Measurements from ENCODE around the gene STAB1.

Gene STAB1

DNA sequence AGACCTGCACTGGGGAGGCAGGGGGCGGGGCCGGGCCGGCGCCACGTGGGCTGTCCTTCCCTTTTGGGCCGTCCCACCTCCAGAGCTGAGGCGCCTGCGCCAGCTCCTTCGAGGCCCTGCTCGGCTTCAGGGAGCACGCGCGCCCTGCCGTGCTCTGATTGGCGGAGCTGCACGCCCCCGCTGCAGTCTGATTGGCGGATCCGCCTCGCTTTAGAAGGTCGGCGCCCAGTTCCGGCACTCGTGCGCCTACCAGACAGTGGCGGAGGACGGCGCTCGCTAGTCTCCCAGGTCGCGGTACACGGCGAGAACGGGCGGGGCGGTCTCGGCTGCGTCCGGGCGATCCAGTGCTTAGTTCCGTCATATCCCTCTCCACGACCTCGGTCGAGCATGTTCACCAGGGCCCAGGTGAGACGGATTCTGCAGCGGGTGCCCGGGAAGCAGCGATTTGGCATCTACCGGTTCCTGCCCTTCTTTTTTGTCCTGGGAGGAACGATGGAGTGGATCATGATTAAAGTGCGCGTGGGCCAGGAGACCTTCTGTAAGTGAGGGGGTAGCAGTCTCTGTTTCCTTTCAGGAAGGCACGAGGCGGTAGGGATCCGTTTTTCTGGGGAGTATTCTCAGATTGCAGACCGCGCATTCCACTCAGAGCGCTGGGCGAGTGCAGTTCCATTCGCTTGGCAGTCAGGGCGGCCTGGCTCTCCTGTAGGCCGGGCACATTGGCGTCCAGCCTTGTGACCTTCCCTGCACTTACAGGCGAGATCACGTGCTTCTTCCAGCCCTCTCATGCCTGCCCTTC is 41.4 kb downstream of the STAB1 start, which contains the start of gene UQCC5:
UQCC5 (plus strand) TSS at position 237 of the 796 bp plus-strand sequence; CDS start at position 388, 151 bp downstream.
- DNase-seq, result peak; percentile 76

DNA sequence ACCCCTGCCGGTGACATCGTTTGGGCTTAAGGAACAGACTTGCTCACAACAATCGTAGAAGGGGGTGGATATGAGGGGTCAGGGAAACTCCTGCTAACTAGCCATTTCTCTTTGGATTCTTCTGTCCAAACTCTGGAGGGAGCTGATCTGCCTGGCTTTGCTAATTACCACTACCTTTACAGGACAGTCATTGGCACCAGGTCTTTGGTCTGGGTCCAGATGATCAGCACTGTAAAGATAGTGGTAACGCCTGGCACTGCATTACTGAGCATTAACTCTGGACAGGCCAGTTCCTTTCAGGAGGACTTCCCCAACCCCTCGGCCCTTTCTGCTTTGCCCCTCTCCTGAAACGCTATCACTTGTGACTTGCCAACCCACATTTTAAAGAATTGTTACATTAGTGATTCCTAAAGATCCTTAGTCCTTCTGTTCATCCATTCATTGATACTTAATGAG is 42.1 kb downstream of the STAB1 start:
- no peak for DNase-seq

DNA sequence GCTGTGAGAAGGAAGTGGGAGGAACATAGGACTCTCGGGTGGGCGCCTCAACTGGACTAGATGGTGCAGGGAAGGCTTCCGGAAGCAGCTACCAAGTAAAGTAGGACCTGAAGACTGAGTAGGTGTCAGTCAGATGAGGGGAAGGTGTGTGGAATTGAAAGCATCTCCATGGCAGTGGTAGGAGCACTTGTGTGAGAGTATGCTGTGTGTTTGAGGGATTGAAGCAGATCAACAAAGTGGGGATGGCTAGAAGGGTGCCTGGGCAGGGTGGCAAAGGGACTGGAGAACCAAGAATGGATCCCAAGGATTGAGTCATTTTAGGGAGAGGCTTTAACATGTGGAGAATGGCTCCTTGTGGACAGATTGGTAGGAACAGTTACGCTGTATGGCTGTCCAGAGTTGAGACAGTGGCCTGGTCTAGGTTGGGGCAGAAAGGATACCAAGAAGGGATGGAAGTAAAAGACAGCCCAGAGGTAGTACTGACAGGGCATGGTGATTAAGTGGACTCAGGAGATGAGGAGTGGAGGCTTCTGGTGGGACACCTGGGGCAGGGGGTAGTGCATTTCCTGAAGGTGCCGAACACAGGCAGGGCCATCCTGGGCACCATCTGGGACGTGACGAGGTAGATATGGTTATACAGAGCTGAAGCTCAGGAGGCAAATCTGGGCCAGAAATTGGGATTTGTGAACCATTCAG is 42.7 kb downstream of the STAB1 start:
- no peak for DNase-seq

DNA sequence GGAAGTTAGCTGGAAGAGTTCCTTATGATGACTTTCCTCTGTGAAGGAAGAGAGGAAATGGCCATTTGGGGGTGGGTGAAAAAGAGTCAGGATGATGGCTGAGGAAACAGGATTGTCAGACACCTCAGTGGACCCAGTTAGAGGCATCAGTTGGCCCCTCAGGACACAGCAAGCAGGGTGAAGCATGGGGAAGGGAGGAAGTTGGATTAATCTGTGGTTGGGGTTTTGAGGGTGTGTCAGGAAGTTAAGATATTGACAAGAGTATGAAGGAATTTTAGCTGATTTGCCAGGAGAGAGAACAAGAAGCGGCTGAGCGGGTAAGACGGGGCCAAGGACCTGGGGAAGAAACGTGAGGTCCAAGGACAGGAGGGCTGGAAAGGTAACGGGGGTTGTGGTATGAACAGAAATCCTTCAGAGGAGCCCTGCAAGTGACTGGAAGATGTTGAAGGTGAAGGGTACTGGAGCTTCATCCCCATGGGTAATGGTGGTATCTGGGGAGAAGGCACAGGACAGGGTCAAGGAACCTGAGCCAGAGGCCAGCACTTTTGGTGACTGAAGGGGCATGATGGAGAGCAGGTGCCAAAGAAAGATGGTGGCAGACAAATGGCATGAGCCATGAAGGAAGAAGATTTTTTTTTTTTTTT is 44.0 kb downstream of the STAB1 start:
- no peak for DNase-seq

DNA sequence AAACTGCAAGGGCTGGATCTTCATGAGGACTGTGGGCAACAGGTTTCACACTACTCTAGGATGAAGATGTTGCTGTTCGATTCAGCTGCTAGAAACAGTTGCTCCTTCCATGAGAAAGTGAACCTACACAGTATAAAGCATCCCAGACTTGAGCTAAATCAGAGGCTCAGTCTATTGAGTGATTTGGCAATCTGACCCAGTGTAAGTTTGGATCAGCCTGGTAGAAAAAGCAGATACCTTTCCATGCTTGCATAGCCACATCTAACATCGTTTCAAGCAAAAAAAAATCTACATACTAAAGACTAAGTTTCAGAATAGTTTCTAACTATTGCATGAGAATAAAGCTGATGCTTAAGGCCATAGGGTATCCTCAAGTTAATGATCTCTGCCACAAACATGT is 45.9 kb downstream of the STAB1 start:
- no peak for DNase-seq

DNA sequence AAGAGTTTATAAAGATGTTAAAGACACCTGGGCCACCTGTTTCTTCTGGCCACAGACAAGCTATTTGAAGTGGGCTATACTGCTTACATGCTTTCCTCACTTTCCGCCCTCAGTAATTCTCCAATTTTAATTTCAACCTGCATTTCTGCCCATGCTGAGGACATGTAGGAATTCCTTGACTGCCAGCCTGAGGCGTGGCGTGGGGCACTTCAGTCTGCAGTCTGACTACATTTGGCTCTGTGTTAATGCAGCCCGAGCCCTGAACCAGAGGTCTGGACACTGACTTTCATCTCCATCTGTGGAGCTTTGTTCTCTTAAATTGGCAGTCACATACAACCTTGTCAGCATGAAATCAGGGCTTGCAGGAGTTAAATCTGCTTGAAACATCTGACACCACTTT is 49.8 kb downstream of the STAB1 start:
- DNase-seq, result no peak

DNA sequence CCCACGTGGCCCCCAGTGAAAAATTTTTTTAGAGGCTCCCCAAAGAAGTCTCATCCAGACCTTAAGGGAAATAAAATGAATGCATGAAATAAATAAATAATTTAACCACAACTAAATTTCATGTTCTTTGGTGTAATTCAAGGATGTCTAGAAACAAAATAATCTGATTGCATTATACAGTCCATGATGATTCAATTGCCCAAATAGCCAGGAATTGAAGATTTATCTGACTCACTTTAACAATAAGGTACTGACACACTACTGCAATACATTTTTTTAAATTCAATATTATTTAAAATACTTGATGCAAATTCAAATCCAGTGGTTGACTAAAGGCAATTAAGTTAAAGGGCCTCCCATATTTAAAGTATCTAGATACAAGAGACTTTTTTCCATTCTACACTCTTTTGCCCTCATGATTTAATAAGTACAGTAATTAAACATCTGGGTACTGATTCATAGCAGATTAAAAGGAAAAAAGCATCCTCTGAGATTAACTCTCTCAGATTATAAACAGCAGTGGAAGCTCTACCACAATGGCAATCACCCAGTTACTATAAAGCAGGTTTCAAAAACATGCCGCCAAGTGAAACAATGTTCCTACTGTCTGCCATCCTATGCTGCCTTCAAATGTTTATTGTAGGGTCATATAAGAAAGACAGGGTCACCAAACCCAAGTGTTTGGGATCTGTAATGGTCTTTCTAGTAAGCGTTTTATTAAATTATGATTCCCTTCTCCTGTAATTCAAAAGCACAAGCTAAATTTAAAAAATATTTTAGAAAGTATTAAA is 51.2 kb downstream of the STAB1 start:
- DNase-seq, result no peak

DNA sequence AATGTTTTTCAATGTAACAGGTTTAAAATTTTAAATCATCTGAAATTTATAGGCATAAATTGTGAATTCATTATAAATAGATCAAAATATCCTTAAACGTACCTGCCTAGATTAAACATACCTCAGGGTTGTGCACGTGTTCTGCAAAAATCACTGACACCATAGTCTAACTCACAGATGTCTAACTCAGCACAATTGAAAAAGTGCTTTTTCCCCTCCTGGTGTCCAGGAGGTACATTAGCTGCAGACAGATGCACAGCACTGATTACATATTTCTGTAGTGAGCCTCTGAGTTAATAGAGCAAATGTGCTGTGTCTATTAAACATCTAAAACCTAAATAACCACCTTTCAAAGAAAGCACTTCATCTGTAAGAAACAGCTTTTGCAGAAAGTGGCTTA is 52.0 kb downstream of the STAB1 start:
- DNase-seq, result no peak

DNA sequence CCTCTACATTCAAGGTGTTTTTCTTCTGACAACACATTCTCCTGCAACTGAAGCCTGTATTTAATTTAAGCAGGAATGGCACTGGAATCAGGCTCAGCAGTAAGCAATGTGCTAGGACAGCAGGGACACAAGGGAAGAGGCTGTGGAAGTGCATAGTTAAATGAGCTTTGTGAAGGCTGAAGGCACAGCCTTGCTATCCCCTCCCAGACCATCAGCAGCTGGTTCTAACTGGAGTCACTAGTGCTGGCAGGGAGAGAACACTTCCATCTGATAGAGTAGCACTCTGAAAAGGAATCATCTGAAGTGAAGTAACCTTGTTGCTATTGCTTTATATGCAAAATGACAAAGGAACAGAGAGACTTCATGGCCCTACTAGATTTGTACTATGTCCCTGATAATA is 56.0 kb downstream of the STAB1 start:
- DNase-seq, result no peak

DNA sequence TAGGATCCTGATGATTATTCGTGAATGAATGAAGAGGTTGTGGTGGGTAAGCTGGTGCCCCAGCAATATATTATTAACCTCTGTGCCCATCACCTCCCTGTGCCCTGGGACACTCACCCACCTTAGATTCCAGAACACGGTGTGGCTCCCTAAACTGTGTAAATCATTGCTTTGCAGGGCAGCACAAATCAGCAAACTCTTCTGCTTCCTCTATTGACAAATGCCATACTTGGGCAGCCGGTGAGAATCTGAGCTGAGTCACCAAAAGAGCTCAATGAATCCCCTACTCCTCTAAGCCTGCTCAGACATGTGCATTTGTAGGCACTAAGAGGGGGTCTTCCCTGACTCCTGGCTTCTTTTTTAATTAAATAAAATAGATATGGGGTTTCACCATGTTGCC is 57.0 kb downstream of the STAB1 start:
- DNase-seq, result no peak

DNA sequence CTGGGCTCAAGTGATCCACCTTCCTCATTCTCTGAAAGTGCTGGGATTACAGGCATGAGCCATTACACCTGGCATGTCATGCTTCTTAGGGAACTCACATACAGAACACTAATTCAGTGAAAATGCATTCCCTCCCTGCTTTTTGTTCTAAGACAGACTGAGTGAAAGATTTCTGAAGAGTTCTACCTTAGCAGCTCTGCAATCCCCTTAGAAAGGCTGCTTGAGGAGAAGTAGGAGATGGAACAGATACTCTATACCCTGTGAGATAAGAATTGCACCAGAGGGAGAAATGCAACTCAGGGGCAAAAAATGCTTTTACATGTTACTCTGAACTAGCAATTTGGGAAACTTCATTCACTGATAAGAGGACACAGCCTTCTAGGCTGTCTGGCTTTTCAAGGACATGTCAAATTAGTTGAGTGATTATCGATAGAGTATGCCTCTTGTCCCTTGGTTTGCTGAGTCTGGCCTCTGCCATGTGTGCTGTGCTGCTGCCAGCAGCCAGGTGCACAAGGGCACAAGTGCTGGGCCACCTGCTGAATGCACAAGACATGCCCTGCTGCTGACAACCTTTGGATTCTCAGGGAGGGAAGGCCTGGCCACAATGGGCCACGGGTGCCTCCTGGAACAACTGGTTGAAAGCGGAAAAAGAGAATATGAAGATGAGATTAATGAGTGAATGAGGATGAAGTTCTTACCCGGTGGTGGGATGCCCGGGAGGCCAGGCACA is 59.1 kb downstream of the STAB1 start:
- DNase-seq, result no peak

DNA sequence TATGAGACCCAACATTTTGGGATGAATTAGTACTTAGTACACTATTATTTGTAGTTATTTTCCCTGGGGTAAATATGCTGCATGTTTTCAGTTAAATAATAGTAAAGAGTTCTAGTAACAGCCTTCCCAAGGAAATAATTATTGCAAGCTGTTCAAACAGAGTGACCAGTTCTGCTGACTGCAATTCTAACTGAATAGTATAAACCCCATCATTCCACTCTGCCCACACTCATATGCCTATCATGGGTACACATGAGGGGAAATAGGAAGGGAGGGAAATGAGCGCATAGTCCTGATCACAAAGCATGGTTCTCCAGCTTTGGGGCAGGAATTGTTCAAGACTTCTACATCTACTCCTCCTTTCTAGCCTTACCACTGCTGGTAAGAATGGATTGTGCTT is 59.9 kb downstream of the STAB1 start:
- DNase-seq, result no peak

DNA sequence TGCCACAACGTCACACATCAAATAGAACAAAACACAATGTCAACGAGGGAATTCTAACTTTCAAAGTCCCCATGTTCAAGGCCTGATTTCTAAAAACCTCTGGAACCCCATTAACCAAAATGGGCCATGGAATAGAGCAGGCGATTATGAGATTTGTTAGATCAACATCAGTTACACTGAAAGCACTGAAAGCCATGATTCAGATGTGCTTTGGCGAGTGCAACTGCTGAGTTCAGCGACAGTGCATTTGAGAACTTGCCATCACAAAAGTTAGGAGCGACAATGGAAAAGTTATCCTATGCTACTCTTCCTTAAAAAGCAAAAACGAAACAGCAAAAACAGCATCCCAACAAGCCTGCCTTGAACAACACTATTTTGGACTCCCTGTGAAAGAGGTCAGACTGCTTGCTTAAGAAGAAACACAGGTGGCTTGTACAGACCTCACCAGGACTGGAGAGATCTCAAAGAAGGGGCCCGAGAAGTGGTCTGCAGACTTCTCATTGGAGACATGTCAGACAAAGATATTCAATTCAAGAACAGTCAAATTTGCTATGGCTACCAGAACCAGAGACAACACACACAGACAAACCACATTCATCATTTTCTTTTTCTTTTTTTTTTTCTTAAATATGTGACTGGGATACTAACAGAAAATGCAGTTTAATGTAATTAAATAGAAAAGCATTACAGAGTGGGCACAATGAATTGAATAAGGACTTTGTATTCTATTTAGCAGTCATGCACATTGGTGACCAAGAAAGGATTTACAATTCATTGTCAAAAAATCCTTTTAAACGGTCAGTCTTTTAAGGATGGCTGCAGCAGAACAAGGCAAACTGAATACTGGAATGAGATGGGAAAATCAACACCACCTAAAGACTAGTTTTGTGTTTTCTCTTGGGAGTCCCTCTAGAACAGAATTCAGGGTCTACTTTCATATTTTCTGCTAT is 62.1 kb downstream of the STAB1 start:
- no peak for DNase-seq

DNA sequence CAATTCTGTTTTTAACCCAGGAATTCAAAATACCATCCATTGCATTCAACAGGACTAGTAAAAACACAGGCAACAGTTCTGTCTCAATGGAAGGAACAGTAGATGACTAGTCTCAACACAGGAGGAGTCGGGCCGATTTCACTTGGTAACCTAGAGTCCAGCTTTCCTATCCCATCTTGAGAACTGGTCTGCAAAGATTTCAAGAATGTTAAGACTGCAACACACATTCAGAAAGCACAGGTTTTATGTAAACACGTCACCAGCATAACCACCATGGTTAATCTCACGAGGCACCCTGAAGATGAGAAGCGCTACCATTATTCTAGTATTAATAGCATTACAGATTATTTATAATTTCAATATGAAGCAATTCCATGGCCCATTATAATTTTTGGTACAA is 63.3 kb downstream of the STAB1 start:
- no peak for DNase-seq

DNA sequence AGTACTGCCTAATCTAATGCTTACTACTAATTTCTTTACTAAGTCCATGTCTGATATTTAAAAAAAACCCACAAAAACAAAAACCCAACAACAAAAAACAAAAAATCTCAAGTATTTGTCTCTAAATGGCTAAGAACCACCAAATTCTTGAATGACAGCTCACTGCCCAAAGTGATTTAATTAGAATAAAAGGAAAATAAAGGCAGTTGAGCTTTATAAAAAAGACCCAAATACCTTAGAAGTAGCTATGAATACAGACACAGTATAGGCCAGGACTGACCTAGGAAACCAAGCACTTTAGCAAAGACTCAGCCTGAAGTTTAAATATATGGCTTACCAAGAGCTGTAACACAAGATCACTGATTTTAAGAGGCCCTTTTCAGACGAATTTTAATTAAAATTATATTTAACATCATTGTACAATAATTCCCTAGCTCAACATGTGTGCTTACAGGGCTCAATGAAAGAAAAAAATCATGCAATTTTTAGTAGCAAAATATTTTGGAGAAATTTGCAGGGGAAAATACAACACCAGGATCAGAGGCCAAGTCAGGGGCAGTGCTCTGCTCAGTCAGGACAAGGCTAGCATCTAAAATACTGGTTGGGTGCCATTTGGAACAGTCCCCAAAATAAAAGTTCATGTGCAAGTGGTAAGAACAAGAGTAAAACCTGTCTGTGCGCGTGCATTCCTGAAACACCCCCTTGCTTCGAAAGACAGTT is 66.0 kb downstream of the STAB1 start:
- no peak for DNase-seq

DNA sequence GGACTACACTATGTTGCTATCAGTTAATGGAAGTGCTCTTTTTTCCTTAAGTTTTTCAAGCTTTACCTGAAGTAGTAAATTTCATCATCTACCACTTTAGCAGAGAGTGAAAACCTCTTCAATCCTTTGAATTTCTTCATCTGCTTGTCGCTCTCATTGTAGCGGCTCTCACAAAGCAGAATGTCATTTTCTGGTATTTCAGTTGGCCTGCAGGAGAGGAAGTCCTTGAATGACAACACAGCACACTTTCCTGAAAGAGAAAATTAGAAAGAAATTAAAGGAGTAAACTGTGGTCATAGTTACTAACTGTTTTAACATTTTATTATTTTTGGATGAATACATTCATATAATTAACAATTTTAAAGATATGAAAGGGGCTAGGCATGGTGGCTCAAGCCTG is 68.8 kb downstream of the STAB1 start:
- no peak for DNase-seq

DNA sequence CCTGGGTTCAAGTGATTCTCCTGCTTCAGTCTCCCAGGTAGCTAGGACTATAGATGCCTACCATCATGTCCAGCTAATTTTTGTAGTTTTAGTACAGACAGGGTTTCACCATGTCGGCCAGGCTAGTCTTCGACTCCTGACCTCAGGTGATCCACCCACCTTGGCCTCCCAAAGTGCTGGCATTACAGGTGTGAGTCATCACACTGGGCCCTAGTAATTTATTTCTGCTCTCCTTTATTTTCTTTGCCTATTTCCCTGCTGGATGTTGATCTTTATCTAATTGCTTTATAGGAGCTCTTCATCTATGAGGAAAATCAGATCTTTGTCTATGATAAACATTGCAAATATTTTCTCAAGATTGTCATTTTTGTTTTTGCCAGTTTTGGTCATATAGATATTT is 72.9 kb downstream of the STAB1 start:
- no peak for DNase-seq

DNA sequence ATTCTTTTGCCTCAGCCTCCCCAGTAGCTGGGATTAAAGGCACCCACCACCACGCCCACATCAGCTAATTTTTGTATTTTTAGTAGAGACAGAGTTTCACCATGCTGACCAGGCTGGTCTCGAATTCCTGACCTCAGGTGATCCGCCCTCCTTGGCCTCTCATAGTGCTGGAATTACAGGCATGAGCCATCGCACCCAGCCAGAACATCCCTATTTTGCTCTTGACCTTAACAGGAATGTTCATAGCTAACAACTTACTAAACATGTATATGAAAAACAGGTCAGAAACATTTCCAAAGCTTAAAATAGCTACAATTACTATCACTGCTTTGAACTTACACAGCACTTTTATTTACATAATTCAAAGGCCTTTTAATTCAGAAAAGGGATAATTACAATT is 74.9 kb downstream of the STAB1 start:
- DNase-seq, result no peak

DNA sequence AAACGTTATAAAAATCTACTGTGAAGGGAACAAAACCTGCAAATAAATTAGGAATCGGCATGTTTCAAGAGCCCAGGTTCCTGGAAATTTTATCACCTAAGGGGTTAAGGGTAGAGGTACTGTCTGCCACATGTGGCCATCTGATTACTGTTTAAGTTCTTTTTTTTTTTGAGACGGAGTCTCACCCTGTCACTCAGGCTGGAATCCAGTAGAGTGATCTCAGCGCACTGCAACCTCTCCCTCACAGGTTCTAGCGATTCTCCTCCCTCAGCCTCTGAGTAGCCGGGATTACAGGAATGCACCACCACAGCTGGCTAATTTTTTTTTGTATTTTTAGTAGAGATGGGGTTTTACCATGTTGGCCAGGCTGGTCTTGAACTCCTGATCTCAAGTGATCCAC is 77.1 kb downstream of the STAB1 start:
- DNase-seq, result no peak

All from NCI-H1436 treated with DMSO at 0.1 percent for 48 hours (cell line).